GM18858 (cell line): Measurements from ENCODE around the gene ELFN1.
"Not testable (repeated sequence)": the region's sequence is repeated elsewhere in the genome, so short reads cannot be mapped to it uniquely, and the experiment has no call there.

Experiments used
- ATAC-seq: cut with Tn5 transposase; IDR thresholded peaks from one replicate; pipeline ENCODE4 v1.9.1; 2021; ENCODE audit not compliant: unreplicated experiment

Gene ELFN1

DNA sequence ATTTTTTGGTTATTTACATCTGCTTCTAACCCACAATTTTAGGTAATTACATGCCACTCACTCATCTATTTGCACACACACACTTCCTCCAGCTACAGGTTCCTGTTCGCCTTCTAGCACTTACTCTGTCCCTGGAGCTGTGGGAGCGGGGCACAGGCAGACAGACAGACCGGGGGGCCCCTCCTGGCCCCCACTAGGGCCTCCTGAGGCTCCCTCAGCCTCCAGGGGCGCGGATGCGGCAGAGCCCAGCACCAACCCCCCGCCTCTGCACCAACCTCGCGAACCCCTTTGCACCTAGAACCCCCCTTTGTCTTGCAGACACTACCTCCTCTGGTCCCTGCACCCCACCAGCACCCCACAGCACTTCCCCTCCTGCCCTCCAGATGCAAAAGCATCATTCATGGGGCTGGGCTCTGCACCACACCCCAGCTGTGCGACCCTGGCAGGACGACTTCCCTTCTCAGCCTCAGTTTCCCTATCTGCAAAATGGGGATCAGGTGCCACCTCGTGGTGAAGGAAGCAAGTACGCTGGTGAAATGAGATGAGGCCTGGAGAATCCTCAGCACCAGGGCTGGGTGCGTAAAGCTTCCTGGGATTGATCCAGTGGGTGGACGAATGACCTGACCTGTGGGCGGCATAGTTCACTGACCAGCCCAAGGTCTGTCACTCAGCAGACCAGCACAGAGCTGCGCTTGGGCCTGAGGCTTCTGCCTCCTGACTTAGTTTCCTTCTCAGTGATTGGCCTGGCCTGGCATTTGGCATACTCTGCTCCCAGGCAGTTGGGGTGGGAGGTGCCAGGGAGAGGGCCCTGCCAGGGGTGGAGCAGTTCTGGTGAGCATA, 37.9 kb downstream of the ELFN1 start:
- no peak for ATAC-seq

DNA sequence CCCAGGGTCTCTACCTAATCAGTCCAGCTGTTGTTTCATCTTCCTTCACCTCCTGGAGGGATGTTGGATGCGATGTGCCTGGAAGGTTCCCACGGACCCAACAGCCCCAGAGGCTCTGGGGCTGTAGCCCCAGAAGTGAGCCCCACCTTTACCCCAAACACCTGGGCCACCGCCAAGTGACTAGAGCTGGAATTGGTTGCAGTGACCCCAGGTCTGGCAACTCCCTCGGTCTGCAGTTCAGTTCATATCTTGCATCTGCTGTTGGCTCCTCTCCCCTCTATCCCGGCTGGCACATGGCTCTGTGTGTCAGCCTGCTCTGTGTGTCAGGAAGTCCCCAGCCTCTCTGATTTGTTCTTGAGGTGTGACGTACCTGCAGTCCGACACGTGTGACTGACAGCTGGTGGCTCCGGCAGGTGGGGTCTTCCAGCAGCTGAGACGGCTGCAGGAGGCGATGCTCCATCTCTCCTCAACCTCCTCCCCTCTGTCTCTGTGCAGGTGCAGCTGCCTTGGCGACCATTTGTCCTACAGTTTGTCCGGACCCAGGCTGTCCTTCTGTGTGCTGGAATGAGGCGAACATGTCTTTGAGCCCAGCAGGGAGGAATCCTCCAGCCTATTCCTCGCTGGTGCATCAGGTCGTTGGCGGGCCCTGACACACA, 38.6 kb downstream of the ELFN1 start:
- no peak for ATAC-seq

- ATAC-seq, result no peak
These were observed 39.2 kb downstream of the ELFN1 start for GRCh38 chr7:1709281-1709680.

GRCh38 chr7:1709900-1710299, 39.8 kb downstream of the ELFN1 start:
- no peak for ATAC-seq

GRCh38 chr7:1710936-1711335, 40.9 kb downstream of the ELFN1 start:
- no peak for ATAC-seq

- ATAC-seq, result no peak
These were observed 42.9 kb downstream of the ELFN1 start for GRCh38 chr7:1712907-1713501.

GRCh38 chr7:1713502-1714484, 43.7 kb downstream of the ELFN1 start:
- no peak for ATAC-seq

DNA sequence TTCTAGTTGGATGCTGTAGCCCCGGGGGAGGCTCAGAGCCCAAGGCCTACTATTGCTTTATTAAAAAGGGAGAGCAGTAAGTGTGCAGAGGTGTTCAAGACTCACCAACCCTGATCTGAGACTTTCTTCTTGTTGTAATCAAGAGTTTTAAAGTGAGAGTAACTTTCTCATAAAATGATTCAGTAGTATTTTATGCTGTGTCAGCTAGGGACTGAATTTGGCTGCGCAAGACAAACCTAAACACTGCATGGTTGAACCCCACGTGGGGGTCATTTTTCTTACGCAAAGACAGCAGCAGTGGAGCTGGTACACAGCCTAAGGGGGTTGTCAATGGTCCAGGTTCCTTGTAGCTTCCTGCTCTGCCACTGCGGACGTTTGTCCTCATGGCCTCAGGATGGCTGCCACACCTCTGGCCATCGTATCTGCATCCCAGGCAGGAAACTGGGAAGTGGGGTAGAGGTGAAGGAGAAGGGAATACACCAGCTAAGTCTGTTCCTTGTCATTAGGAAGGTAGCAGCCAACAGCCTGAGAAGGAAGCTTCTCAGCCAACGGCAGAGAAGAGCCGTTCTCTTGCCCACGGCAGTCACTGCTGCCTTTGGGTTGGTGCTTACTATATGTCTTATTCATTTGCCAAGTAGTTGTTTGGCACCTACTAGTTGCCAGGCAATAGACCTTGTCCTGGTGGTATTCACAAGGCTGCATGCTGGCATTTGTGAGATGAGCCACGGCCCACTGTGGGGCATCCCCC, 44.7 kb downstream of the ELFN1 start:
- no peak for ATAC-seq

- ATAC-seq, result no peak
These were observed 45.2 kb downstream of the ELFN1 start for GRCh38 chr7:1715331-1715625.

DNA sequence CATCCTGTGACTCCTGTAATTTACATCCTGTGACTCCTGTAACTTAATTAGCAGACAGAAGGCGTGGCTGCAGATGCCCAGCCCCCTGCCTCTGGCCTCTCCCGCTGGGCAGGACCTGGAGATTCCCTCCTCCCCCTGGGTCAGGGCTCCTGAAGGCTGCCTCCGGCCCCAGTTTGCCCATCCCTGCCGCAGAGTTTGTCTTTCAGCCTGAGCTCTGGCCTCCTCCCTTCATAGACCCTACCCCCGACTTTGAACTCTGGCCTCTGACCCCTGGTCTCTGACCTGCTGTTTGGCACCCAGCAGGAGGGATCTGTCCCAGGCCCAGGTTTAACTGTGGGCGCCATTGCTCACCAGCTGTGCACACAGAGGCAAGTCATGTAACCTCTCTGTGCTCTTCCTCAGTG, 45.6 kb downstream of the ELFN1 start:
- no peak for ATAC-seq

GRCh38 chr7:1716263-1717094, 46.4 kb downstream of the ELFN1 start:
- ATAC-seq, result no peak

DNA sequence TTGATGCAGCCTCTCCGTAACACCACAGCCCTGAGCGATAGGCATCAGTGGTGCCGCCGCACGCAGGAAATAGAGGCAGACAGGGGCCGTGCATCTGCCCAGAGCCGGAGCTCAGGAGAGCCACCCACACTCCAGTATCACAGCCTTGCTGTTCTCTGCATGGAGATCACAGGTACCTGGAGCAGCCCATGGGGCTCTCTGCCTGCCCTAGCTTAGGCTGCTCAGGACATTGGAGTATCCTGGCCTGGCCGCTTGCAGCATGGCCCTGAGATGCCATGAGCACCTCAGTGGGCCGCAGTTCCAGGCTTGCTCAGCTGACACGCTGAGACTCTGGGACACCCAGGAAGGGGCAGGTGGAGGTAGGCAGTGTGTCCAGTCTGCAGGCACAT, 47.0 kb downstream of the ELFN1 start:
- no peak for ATAC-seq

GRCh38 chr7:1717903-1718676, 48.0 kb downstream of the ELFN1 start:
- no peak for ATAC-seq

DNA sequence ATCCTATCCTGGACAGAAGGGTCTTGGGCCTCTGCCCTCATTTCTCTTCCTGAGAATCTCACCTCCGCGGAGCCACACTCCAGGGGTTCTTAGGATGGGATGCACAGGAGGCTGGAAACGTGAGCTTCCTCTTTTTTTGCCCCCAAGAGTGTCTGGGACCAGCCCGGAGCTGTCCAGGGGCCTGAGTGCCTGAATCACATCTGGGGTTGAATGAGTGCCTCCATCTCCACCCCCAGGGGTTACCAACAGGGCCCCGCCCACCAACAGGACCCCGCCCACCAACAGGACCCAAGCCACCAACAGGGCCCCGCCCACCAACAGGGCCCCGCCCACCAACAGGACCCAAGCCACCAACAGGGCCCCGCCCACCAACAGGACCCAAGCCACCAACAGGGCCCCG, 48.8 kb downstream of the ELFN1 start:
- ATAC-seq, result not testable (repeated sequence)

GRCh38 chr7:1719256-1719655, 49.2 kb downstream of the ELFN1 start:
- not testable (repeated sequence) for ATAC-seq

GRCh38 chr7:1719913-1720312, 49.8 kb downstream of the ELFN1 start:
- ATAC-seq, result no peak

DNA sequence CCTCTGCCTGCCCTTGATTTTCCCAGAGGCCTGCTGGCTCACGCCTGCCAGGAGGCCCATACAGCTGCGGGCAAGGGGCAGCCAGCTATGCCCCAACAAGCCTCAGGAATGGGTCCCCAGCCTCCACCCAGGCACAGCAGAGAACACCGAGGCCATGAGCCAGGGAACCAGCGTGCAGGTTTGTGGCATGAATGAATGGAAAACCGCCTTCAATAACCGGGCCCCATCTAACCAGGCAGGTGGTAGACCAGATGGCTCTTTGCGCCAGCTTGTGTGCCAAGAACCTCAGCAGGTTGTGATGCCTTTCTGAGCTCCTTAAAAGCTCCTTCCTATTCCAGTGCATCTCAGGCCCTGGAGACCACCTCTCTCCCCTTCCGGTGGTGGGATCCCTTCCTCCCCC, 50.2 kb downstream of the ELFN1 start:
- ATAC-seq, result no peak

DNA sequence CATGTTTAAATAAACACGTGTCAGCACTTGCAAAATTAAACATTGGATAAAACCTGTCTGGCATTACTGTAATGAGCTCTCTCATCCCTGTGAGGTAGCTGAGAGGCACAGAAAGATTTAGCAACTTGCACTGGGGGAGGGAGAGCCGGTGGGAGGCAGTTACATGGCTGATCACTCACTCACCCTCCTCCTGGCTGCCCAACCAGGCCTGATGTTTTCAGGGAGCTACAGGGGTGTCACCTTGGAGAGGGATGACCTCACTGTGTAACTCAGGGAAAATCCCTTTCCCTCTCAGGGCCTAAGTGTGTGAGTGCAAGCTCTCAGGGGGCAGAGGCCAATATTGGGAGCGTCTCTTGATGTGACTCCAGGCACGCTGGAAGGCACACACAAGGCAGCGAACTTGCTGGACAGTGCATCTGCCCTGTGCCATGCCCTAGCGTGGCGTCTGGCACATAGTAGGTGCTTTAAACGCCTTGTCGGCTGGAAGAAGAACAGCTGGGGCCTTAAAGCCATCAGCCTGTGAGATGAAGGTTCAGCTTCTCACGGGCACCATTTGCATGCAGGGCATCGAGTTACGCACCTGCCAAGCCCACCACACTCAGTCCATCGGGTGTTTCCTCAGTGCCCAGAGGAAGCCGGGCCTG, 51.1 kb downstream of the ELFN1 start:
- no peak for ATAC-seq
